AG08395 (cell line): ENCODE results near the gene NRIP1.

Experiments
- DNase-seq: peaks from one replicate; pipeline ENCODE4 v3.0.0; 2012; ENCODE audit warnings: mixed read lengths, low spot score

Gene NRIP1

DNA sequence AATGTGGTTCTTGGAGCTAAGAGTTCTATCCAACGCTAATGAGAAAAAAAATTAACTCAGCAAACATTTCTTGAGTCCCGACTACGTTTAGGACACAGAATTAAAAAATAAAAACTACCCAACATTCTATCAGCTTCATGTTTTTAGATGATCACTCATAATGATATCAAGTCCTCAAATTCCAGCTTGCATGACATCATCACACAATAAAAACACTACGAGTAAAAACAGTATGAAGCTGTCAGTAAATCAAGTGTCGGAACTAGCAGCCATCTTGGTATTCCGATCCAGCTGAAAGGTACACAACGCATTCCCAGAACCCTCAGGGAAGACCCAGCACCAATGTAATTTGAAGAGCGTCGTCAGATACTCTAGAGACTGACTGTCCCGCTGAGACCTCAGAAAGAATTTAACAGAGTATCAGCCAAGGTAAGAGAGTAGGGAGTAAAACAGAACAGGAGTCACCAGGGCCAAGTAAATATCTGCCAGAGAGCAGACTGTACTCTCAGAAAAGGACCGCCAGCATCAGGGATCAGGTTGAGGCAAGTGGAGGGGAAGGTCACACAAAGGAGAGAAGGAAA lies 57.0 kb downstream of the NRIP1 start:
- no peak for DNase-seq

DNA sequence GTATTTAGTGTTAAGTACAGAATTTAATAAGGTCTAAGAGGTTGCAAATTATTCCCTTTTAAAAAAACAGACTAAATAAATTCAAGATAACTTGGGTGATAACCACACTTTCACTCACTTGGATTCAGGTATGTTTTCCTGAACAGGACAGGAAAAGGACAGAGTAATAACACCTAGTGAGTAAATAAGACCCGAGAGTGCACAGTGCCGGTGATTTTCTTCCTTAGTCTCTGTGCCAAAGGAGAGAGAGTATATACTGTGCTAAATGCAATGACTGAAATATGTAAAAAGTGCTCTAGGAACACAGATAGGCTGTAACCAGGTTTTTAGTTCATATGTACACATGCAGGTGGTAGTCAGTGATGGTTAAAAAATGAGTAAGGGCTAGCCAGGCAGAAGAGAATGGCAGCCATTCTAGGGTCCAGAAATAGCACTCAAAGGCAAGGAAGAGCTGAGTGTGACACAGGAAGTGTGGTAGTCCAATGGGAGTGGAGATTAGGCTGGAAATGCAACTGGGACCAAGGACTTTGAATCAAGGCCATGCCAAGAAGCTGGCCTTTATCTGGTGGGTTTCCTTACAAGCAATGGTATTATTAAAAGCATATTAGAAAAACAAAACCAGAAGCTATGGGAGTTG lies 58.1 kb downstream of the NRIP1 start:
- DNase-seq = no peak

DNA sequence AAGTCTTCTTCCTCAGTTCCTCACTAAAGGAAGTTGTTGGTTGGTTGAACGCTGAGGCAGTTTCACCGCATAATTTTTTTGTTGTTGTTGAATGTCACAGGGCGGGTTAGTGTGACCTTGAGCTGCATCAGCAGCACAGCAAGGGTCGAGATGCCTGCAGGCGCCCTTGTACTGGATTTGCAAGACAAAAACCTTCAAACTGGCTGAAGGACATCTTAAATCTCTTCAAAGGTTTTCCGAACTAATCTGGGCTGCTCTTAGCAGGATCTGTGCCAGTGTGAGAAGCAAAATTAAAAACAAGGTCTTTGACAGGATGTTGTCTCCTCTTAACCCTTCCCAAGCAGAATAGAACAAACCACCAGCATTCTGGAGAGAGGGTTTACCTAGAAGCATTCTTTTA lies 59.4 kb downstream of the NRIP1 start:
- DNase-seq = no peak

DNA sequence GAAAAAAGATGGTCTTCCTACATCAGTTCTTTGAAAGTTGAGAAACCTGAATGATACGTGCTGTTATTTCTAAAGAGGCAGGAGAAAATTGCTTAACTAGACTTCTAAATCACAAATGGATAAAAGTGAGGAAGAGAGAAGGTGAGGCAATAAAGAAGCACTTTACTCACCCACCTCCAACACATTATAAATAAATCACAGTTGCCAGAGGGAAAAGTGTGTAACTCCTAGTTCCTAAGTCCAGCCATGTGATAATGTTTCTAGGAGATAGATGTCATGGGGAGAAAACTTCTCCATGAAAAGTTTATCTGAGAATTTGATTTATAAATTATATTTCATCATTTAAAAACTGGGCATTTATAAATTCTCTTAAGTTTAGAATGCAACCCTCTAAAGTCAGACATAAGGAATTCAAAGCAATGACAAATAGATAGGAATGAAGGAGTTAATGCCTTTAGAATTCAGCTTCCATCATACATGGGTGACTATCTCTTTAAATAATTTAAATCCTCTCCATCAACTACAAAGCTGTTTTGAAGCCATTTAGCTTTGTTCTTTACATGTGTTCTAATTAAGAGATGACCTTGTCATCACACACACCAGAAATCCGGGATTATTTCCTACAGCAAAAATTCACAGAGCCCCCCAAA lies 60.0 kb downstream of the NRIP1 start:
- peak; percentile 8 for DNase-seq

DNA sequence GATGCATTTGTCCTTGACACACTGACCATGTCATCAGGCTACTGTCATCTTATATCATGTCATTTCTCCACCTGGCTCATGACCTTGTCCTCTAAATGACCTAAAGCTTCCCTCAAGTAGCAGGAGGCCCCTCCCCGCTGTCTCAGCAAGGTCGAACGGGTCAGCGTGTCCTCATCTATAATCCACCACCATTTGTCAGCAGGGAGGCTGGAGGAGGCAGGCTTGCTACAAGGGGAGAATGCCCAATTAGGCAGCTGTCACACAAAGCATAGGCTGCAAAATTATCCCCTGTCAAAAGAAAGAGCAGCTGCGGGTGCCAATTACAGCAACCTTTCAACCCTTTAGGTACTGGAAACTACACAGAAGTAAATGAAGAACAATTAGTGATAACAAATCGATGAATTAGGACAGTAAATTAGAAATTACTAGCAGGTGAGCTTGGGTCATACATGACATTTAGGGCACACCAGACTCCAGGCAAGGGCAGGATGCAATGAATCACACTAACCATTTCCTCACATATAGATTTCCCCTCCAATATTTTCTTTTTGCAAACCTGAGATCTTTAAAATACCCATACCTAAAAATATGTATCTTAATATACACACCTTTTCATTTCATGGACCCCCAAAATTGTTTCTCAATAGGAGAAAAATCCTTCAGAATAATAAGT lies 61.2 kb downstream of the NRIP1 start:
- DNase-seq = no peak

DNA sequence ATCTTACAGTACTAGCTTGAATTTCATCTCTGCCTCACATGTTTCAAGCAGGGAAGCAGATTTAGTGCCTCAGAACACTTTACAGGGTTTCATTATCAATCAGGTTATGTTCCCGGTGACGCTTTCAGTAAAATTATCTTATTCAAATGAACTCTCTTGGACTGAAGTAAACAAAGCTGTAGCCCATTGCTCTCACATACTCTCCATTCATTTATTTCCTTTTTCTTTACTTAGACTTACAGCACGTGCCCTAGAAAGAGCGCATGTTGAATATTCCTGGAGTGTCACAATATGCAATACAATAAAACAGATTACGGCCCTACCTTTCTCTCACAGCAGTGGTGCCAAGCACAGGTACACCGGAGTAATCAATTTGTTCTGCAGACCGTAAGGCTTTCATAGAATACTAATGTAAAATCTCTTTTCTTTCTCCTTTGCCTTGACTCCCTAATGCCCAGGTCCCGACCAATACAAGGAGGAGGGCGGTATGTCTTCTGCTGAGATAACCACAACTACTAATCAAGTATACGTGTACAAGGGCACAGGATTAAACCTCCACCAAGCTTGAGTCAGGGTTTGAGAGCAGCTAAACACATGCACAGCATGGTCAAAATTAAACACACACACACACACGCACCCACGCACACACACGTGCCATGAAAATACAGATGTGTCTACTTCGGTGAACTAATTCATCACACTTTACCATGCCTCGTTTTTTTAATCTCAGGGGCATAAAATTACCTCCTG lies 62.8 kb downstream of the NRIP1 start:
- DNase-seq = no peak

DNA sequence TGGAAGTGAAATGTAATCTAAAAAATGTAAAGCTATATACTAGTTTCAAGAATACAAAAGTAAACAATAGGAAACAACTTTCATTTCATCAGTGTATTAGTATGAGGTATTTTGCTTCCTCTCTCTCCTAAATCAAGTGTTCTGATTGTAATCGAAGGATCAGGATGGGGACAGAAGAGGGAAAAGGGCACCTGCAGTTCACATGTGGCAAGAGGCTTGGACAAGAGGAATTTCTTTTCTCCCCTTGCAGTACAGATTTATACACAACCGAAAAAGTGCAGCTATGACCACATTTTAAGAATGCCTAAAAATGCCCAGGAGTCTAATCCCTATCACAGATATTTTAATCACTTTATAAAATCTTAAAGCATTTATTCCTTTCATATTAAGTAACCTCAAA lies 63.7 kb downstream of the NRIP1 start:
- no peak for DNase-seq

DNA sequence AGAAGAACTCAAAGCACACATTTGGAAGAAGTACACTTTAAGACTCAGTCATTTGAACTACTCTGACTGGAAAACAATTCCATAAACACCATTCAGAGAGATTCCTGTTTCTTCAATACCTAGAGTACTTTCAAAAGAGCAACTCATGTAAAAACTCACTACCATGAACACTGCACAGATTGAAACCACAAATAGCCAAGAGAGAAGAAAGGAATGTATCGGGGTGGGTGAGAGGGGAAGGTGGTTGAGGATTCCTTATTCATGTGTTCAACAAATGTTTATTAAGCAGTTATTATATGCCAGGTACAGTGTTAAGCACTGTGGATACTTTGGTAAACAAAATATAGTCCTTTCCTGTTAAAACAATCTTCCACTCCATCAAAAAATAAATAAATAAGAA lies 64.7 kb downstream of the NRIP1 start:
- peak; percentile 41 for DNase-seq

DNA sequence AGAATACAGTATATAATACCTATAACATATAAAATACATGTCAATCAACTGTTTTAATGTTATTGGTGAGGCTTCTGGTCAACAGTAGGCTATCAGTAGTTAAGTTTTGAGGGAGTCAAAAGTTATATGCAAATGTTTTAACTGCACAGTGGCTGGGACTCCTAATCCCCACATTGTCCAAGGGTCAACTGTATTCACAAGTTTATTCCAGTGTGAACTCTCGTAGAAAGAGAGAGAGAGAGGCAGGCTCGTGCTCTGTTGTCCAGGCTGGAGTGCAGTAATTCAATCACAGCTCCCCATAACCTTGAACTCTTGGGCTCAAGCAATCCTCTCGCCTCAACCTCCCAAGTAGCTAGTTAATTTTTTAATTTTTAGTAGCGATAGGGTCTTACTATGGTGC lies 66.0 kb downstream of the NRIP1 start:
- no peak for DNase-seq

DNA sequence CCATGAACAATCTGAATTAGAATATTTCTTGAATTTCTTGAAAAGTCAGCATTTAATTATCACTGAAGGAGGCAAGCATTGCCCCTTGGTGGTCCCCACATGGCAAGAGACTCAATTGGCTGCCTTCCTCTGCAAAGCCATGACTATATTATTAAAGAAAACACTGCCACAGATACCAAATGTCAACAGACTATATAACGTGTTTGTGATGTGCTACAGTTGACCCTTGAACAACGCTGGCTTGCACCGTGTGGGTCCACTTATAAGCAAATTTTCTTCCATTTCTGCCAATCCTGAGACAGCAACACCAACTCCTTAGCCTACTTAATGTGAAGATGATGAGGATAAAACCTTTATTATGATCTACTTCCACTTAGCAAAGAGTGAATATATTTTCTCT lies 66.5 kb downstream of the NRIP1 start:
- no peak for DNase-seq

DNA sequence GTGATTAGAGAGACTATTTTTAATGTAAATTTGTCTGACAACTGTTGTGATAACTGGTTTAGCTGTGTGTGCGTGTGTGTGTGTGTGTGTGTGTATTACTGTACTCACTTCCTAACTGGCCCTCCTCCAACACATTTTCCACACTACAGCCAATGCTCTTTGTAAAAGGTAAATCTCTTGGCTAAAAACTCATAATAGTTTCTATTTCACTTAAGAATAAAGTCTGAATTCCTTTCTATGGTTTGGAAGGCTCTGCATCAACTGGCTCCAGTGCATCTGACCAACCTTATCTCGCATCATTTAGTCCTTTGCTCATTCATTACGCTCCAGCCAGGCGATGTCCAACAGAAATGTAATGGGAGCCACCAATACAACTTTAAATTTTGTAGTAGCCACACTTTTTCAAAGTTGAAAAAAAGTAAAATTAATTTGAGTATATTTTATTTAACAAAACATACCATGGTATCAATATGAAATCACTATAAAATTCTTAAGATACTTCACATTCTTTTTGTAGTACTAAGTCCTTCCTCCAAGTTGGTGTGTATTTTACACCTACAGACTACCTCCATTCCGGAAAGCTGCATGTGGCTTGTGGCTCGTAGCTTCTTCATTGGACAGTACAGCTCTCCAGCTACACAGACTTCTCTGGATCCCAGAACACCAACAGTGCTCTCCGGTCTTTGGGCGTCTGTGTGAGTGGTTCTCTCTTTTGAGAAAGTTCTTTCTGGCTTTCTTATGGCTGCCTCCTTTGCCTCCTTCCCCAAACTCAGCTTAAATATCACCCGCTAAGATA lies 68.9 kb downstream of the NRIP1 start:
- no peak for DNase-seq

DNA sequence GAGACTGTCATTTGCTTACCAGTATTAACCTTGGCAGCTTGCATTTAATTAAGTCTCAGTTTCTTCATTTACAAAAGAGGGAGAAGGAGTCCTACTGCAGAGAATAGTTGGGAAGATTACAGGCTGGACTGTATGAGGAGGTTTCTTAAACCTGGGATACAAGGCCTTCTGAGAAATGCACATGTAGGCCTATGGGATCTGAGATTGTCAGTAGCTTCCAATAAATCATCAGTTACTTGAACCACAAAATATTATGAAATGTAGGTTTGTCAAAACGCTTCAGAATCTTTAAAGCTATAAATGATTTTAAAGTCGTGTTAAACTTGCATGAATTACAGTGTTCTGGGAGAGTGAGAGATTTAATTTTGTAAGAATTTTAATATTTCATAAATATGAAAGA lies 69.6 kb downstream of the NRIP1 start:
- no peak for DNase-seq

DNA sequence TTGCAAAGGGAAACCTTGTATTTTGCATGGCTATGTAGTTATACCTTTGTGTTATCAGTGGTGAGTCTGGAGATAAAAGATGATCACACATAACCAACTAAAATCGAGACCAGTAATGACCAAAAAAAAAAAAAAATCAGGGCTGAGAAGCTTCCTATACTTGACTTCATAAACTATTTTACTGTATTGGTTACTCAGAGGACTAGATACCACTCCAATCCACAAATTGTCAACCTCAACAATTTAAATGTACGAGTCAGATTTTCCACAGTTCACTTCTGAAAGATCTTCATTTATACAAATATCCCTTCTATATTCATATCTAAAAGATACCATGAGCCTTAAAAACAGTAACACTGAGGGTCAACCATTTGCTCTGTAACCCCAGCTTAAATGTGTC lies 71.7 kb downstream of the NRIP1 start:
- no peak for DNase-seq

DNA sequence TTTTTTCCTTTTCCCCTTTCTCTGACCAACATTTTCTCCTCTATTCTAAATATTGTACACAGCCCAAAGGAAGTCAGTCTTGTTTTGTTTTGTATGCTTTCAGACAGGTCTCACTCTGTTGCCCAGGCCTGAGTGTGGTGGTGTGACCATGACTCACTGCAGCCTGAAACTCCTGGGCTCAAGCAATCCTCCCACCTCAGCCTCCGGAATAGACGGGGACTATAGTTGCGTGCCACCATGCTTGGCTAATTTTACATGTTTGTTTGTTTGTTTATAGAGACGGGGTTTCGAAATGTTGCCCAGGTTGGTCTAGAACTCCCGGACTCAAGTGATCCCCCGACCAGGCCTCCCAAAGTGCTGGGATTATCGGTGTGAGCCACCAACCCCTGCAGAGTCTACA lies 72.8 kb downstream of the NRIP1 start:
- no peak for DNase-seq

DNA sequence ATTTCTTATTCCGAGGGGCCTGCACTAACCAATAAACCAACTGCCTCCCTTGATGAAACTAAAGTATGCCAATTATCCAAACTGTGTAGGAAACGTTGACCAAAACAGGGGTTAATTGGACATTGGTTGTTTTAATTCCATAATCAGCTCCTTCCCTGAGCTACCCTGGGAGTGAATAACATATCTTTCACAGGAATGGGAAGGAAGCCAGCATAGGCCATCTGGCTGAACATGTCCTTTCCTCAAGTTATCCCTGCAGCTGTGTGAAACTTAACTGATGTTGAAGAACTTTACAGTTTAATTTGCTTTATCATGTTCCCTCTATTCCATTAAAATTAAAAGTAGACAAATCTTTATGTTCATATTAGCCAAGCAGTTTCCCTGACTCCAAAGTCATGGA lies 75.4 kb downstream of the NRIP1 start:
- peak; percentile 19 for DNase-seq

DNA sequence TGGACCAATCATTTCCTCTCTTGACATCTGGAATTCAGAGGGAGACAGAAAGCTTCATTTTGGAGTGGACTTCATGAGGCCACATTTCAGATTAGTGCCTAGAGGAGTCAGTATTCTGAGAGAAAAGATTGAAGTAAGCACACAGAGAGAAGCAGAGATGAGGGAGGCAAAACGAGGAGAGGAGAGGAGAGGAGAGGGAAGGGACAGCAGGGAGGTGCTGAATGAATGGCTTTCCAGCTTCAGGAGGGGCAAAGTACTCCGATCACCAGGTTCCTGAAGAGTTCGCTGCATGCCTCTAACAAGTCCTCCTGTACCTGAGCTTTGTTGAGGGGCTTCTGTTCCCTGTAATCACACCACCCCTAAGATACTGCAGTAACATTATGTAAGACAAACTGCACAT lies 76.0 kb downstream of the NRIP1 start:
- no peak for DNase-seq

DNA sequence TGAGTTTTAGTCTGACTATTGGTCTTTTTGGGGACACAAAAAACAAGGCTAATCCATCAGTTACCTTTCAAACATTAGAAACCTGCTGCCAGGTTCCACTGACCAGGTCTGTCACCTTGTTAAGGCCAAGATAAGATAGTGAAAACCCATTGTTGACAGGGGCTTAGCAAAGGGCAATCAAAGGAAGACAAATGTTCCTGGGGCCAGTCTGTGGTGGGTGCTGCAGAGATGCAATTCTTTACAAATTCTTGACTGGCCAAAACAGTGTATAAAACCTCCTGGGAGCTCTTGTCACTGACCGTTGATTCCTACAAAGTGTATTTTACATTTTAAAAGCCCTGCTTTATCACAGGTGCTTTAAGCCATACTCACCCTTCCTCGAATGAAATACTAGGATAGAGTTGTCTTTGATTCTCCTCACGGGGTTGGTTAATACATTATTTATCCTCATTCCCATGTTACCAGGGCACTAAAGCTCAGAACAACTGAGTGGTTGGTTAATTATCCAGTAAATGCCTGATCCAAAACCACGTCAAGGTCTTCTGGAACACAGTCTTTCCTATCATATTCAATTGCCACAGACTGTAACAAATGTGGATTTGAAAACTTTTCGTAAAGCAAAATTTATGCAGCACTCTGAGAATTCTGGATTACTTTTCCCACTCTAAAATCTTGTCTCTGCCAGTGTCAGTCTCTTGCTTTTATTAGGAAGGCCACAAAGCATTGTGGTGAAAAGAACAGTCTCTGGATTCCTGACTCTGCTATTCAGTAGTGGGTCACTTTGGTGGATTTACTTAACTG lies 77.2 kb downstream of the NRIP1 start:
- DNase-seq = no peak

DNA sequence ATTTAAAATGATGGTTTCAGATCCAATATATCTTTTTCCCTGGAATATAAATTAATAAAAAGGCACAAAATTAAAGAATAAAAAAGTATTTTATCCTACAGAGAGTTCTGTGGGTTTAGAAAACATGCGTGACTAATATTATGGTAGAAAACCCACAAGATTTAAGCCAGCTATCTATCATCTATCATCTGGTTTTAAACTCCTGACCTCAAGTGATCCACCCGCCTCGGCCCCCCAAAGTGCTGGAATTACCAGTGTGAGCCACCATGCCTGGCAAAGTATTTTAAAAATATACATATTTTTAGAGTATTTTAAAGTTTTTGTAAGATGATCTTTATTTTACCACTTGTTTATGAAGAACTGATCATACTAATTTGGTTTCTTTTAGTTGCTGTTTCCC lies 79.5 kb downstream of the NRIP1 start:
- no peak for DNase-seq

DNA sequence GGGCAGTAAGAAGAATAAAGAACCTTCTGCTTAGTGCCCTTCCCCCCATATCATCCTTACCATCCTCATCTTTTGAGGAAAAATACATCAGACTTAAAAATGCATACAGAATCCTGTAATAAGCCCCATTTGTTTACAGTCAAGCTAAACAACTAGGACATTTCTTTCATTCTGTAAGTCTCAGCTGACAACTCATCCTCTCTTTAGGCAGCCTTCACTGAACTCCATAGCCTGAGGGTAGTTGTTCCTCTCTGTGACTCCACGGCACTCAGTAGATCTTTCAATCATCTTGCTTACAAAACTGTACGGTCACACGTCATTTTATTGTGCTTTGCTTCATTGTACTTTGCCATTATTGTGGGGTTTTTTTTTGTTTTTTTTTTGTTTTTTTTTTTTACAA lies 82.5 kb downstream of the NRIP1 start:
- no peak for DNase-seq

DNA sequence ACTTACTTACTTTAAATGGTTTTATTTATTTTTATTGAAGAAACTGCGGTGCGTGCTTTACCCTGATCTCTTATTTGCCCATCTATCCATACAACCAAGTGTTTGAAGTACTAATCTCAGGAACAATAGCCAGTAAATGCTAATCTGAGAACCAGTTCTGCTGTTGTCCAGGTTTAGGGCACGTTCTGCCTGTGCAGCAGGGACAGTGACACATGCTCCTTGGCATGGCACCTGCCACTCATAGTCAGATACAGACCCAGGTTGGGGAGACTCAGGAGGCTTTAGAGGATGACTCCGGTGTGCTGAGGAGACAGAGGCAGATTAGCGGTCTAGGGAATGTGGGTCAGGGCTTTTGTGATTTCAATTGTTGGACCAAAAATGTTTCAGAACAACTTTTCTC lies 83.6 kb downstream of the NRIP1 start:
- no peak for DNase-seq

DNA sequence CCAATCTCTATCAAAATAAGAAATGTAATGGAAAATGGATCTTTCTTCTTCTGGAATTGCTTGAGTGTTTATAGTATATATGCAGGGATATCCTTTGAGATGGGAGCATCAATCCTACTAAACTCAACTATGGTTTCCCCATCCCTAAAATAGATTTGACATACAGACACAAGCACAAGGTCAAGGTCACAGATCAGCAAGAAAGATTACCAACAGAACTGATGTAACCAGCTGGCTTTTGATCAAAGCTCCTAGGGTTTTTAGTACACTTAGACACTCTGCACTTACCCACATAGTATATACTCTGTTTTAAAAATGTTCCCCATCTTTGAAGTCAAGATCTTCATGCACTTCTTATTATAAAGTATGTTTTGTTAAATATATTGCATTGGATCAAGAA lies 85.5 kb downstream of the NRIP1 start:
- no peak for DNase-seq
